A549 (cell line): ENCODE data around the gene CRB2.

Experiments
- CTCF ChIP-seq: fragments of >200 bp; sonication (Bioruptor Twin); formaldehyde crosslinking; IDR thresholded peaks from 3 replicates; pipeline ENCODE4 v1.5.1; 2016
- KDM1A ChIP-seq: fragments of 200-600 bp; sonication (generic); IDR thresholded peaks from 2 replicates; pipeline ENCODE4 v1.6.1; 2016; ENCODE audit warnings: low read depth, mild to moderate bottlenecking
- MAFK ChIP-seq: fragments of 450-650 bp; IDR thresholded peaks from 2 replicates; pipeline ENCODE4 v1.6.1; 2014; ENCODE audit not compliant: partially characterized antibody
- MAX ChIP-seq: IDR thresholded peaks from 2 replicates; pipeline ENCODE4 v1.6.1; 2012
- POLR2A ChIP-seq: IDR thresholded peaks from 2 replicates; pipeline ENCODE4 v1.6.1; 2012; ENCODE audit warnings: mild to moderate bottlenecking, low read length
- REST ChIP-seq: fragments of 200-600 bp; sonication (generic); IDR thresholded peaks from 2 replicates; pipeline ENCODE4 v1.6.1; 2016; ENCODE audit warnings: antibody characterized with exemption, mild to moderate bottlenecking, moderate library complexity
- RFX5 ChIP-seq: fragments of 450-650 bp; IDR thresholded peaks from 2 replicates; pipeline ENCODE4 v1.7.1; 2014; ENCODE audit warnings: antibody characterized with exemption, mild to moderate bottlenecking, moderate library complexity
- ZFP36 ChIP-seq: fragments of 450-650 bp; IDR thresholded peaks from 2 replicates; pipeline ENCODE4 v1.6.1; 2014; ENCODE audit warnings: borderline replicate concordance; ENCODE audit not compliant: partially characterized antibody
- TF ChIP-seq, protein P1 (sequence below): IDR thresholded peaks from 2 replicates; pipeline ENCODE4 v1.6.1; 2012

GRCh38 chr9:123380852-123381705 lies 25.1 kb downstream of the CRB2 start:
- TF ChIP-seq KDM1A (no peak), REST (no peak), CTCF (no peak), MAX (no peak), ZFP36 (no peak), POLR2A (no peak), RFX5 (no peak), MAFK (no peak)
- TF ChIP-seq, protein P1, sequence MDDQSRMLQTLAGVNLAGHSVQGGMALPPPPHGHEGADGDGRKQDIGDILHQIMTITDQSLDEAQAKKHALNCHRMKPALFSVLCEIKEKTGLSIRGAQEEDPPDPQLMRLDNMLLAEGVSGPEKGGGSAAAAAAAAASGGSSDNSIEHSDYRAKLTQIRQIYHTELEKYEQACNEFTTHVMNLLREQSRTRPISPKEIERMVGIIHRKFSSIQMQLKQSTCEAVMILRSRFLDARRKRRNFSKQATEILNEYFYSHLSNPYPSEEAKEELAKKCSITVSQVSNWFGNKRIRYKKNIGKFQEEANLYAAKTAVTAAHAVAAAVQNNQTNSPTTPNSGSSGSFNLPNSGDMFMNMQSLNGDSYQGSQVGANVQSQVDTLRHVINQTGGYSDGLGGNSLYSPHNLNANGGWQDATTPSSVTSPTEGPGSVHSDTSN: no peak
